Stimulated activated CD4-positive, alpha-beta T cell treated with anti-CD3 and anti-CD28 coated beads, Interleukin-2, amount 100 ng/mL, for 24 hours (primary cell): Measurements from ENCODE around the gene CAPZA2.
"Not testable (repeated sequence)": the region's sequence is repeated elsewhere in the genome, so short reads cannot be mapped to it uniquely, and the experiment has no call there.

Experiments
- DNase-seq, 2 donors: peaks; one replicate each; pipeline ENCODE4 v3.0.0-alpha.2; 2020

CAPZA2 gene

DNA sequence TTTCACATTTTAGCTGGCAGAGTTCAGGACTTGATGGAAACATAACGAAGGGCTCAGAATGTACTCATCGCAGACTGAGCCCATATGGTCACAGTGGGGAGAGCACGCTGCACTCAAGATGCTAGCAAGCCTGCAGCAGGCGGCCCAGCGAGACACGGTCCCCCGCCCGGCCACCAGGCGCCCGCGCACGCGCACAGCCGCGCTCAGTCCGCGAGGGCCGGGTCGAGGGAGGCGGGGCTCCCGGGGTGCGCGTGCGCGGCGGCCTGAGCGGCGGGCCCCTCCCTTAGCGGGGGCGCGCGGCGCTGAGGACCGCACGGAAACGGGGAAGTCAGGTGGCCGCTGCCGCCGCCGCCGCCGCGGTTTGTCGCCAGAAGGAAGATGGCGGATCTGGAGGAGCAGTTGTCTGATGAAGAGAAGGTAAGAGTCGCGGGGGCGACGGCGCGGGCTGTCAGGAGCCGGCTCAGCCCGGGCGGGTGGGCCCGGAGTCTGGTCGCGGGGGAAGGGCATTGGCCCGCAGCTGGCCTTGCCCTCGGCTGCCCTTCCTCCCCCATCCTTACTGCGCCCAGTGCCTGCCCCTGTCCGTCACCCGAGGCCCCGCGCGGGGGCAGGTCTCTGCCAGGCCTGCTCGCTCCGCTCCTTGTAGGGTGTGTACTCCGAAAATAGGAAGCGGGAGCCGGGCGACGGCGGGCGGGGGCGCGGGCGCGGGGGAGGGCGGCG, at the start of gene CAPZA2:
CAPZA2 (plus strand) TSS at position 354 of the 717 bp plus-strand sequence; CDS start at position 379, 25 bp downstream.
- DNase-seq = peak; percentile 95

DNA sequence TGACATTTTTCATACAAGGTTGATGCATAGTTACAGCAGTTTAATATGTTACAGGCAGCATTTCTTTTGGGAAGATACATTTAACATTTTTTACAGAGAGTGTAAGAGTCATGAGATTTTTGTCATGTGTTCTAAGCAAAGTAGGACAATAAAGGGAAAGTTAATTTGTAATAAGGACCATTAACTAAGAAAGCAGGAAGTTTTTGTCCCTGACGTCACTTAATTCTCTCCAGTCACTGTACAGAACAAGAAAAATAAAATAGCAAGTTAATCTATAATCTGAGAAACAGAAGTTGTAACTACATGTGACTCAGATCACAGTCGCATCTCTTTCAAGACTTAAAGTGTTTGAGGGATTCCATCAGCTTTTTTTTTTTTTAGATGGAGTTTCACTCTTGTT, 49.5 kb upstream of the CAPZA2 start:
- no peak for DNase-seq

- DNase-seq = not testable (repeated sequence)
Measured at GRCh38 chr7:116813371-116813770, 49.0 kb upstream of the CAPZA2 start.

- DNase-seq = no peak
Measured at GRCh38 chr7:116815041-116815440, 47.3 kb upstream of the CAPZA2 start.

DNA sequence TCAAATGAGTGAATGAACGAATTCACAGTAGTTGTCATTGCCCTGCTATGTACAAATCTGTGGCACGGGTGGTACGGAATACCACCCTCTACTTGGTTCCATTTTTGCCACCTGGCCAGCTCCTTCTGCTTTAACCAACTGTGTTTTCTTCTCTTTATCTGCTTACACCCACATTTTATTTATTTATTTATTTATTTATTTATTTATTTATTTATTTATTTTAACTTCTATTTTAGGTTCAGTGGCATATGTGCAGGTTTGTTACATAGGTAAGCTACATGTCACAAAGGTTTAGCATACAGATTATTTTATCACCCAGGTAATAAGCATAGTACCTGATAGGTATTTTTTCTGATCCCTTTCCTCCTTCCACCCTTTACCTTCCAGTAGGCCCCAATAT, 42.2 kb upstream of the CAPZA2 start:
- no peak for DNase-seq

GRCh38 chr7:116821647-116822046, 40.7 kb upstream of the CAPZA2 start:
- DNase-seq = not testable (repeated sequence)

- no peak for DNase-seq
Measured at GRCh38 chr7:116824449-116824848, 37.9 kb upstream of the CAPZA2 start.

- no peak for DNase-seq
Measured at GRCh38 chr7:116828281-116828680, 34.1 kb upstream of the CAPZA2 start.

- no peak for DNase-seq
Measured at GRCh38 chr7:116829041-116829440, 33.3 kb upstream of the CAPZA2 start.

GRCh38 chr7:116829493-116829892, 32.9 kb upstream of the CAPZA2 start:
- DNase-seq = no peak

GRCh38 chr7:116832692-116833091, 29.7 kb upstream of the CAPZA2 start:
- no peak for DNase-seq

DNA sequence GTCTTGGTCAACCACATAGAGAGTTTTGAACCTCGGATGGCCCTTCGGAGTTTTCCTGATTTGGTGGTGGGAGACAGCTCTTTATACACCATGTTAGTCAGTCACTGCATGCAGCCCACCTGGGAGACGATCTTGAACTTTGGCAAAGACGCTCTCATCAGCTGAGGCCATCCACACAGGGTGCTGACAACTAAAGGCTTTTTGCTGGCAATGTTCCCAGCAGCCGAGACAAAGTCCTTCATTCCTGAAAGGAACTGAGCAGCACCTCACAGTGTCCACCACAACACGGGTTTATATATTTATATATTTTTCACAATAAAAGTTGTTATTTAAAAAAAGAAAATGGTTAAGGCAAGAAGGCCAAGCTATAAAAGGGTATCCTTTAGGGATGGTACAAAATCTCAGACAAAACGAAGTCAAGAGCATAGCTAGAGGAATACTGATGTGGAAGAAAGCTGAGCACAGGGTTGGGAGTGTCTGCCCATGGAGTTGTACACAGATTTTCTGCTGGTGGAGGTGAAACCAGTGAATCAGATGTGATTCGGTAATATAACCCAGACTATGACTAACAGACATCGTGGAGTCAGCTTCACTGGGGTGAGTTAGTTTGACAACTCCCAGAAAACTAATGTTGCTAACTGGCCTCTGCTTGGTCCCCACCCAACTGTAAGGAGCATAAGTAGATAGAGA, 27.4 kb upstream of the CAPZA2 start:
- DNase-seq = no peak

- no peak for DNase-seq
Measured at GRCh38 chr7:116836048-116836447, 26.3 kb upstream of the CAPZA2 start.

DNA sequence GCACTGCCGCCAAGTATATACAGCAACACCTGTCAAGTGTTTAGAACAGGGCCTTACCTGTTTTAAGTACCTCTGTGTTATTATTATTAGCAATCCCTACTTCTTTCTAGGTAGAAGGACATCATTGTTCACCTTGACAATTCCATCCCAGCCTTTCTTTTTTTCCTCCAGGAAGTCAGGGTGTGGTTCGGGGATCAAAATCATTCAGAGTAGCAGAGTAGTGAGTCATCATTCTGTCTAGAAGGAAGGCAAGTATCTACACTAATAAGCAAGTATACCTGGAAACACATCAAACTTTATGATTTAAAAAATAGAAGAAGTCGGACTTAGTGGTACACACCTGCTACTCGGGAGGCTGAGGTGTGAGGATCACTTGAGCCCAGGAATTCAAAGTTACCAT, 25.5 kb upstream of the CAPZA2 start:
- DNase-seq = no peak

GRCh38 chr7:116837586-116837985, 24.8 kb upstream of the CAPZA2 start:
- DNase-seq = no peak

GRCh38 chr7:116840256-116840655, 22.1 kb upstream of the CAPZA2 start:
- DNase-seq = no peak

DNA sequence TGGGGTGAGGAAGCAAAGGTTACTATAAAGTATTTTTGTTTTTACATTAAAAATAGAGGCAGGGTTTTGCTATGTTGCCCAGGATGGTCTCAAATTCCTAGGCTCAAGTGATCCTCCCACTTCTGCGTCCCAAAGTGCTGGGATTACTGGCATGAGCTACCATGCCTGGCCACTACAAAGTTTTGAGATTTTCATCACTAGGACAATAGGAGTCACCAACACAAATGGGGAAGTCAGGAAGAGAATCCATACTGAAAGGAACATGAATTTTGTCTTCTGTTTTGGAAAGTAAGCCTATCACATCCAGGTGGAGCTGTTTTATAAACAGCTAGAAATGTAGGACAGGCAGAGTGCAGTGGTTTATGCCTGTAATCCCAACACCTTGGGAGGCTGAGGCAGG, 20.0 kb upstream of the CAPZA2 start:
- no peak for DNase-seq

DNA sequence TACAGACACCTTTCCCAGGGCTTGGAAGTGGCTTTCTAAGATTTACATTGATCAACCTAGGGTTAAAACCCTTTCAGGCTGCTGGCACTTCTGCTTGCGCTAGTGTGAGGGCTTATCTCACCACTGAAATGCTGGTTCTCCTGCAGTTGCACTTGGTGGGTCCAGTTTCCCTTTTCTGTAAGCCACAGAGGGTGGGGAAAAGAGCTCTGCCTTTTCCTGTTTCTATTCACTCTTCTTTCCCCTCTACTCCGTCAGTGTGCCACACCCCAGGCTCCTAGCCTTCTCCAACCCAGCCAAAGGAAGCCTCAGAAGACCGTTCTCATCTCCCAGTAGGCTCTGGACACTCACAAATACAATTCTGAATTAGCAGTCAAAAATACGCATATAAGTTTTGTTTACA, 19.0 kb upstream of the CAPZA2 start:
- DNase-seq = no peak

- DNase-seq = no peak
Measured at GRCh38 chr7:116851175-116851574, 11.2 kb upstream of the CAPZA2 start.

DNA sequence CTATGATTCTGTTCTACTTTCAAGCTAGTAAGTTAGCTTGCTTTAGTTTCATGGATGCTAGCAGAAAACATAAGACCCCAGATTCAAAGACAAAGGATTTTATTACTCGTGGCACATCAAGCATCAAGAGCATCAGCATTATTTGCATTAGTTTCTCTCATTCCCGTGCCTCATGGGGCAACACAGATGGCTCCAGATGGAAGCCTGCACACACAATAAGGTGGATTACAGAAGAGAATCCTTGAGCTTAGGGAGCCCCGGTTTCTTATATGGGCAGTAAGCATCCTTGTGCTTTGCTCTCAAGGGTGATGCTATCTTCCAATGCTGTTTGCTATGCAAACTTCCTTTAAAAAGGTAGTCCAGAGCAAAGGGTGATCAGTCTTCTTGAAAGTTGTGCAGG, 10.7 kb upstream of the CAPZA2 start:
- DNase-seq = no peak

DNA sequence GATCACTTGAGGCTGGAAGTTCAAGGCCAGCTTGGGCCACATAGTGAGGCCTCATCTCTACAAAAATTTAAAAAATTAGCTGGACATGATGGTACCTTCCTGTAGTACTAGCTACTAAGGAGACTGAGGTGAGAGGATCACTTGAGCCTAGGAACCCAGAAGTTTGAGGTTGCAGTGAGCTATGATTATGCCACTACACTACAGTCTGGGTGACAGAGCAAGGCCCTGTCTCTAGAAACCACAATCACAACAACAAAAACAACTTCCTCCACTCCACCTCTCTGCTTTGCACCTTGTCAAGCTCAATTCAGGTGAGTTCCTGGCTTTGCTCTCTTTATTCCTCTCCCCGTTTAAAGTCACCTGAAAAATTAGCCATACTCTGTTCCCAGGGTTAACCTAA, 8.3 kb upstream of the CAPZA2 start:
- DNase-seq = no peak

- DNase-seq = no peak
Measured at GRCh38 chr7:116857052-116857451, 5.3 kb upstream of the CAPZA2 start.

GRCh38 chr7:116859323-116859722, 3.1 kb upstream of the CAPZA2 start:
- no peak for DNase-seq

DNA sequence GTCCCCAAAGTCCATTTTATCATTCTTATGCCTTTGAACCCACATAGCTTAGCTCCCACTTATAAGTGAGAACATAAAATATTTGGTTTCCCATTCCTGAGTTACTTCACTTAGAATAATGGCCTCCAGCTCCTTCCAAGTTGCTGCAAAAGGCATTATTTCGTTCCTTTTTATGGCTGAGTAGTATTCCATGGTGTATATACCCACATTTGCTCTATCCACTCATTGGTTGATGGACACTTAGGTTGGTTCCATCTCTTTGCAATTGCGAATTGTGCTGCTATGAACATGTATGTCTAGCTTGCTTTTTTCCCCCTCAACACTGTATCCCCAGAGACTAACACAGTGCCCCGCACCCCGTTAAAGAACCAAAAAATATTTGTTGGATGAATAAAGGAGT, 670 bp upstream of the CAPZA2 start:
- no peak for DNase-seq
